Smooth muscle cell (in vitro differentiated cells): ENCODE measurements around the gene ACAP1. TPM values are rescaled to one million over a fixed set of nuclear protein-coding genes. Genes with fewer than 3 reads are reported as not detected.

Source experiments
- DNase-seq: peaks from one replicate; lab custom pipeline; 2025; ENCODE audit not compliant: unreplicated experiment; lab: John Stamatoyannopoulos, UW
- H2AFZ ChIP-seq: fragments of 200-600 bp; sonication (generic); 2 replicates; pipeline ENCODE4 v1.6.0; 2016; ENCODE audit warnings: antibody characterized with exemption, low read depth, mild to moderate bottlenecking
- H3F3A ChIP-seq: fragments of 200-600 bp; sonication (generic); 2 replicates; pipeline ENCODE4 v1.6.0; 2017; ENCODE audit warnings: antibody characterized with exemption, low read depth
- H3K27ac ChIP-seq: fragments of 200-600 bp; sonication (generic); 2 replicates; pipeline ENCODE4 v1.5.1; 2016; ENCODE audit warnings: low read depth, mild to moderate bottlenecking
- H3K27me3 ChIP-seq: fragments of 200-600 bp; sonication (generic); 2 replicates; pipeline ENCODE4 v1.6.1; 2016; ENCODE audit warnings: low read depth, mild to moderate bottlenecking
- H3K36me3 ChIP-seq: fragments of 200-600 bp; sonication (generic); 2 replicates; pipeline ENCODE4 v1.5.1; 2016; ENCODE audit warnings: low read depth
- H3K4me1 ChIP-seq: fragments of 200-600 bp; sonication (generic); 2 replicates; pipeline ENCODE4 v1.5.1; 2016; ENCODE audit warnings: low read depth
- H3K4me2 ChIP-seq: fragments of 200-600 bp; sonication (generic); 2 replicates; pipeline ENCODE4 v1.6.0; 2016; ENCODE audit warnings: mild to moderate bottlenecking
- H3K4me3 ChIP-seq: fragments of 200-600 bp; sonication (generic); 2 replicates; pipeline ENCODE4 v1.5.1; 2016; ENCODE audit warnings: mild to moderate bottlenecking
- H3K79me2 ChIP-seq: fragments of 200-600 bp; sonication (generic); 2 replicates; pipeline ENCODE4 v1.6.0; 2016; ENCODE audit warnings: low read depth, mild to moderate bottlenecking
- H3K9ac ChIP-seq: fragments of 200-600 bp; sonication (generic); 2 replicates; pipeline ENCODE4 v1.6.0; 2016; ENCODE audit warnings: low read depth
- H3K9me3 ChIP-seq: fragments of 200-600 bp; sonication (generic); replicated peaks from 2 replicates; pipeline ENCODE4 v1.5.1; 2016; ENCODE audit warnings: low read depth
- H4K20me1 ChIP-seq: fragments of 200-600 bp; sonication (generic); 2 replicates; pipeline ENCODE4 v1.6.0; 2016; ENCODE audit warnings: low read depth
- WGBS: methylation state at CpG from one replicate; pipeline ENCODE4 v1.1.7; 2016; ENCODE audit warnings: low lambda C conversion rate; 5-methylcytosine and 5-hydroxymethylcytosine counted together
- polyA plus RNA-seq: library from polyadenylated mRNA; unstranded; fragments of >200 nt; fragmentation: Nextera tagmentation; extraction: Ambion mirVana; gene quantifications from 2 replicates; pipeline ENCODE4 v1.2.1, GENCODE V29; 2016
- total RNA-seq: library from RNA; depleted of rRNA; stranded (reverse); fragments of >200 nt; gene quantifications from 2 replicates; pipeline ENCODE4 v1.2.3, GENCODE V29; 2014
- TF ChIP-seq, protein P1 (sequence below): fragments of 200-600 bp; sonication (generic); IDR thresholded peaks from 2 replicates; pipeline ENCODE4 v1.5.1; 2017; ENCODE audit warnings: borderline replicate concordance, mild to moderate bottlenecking, antibody characterized with exemption; ENCODE audit not compliant: insufficient read depth, poor library complexity, severe bottlenecking

ACAP1 gene
- total and polyA plus RNA-seq, 2 experiments from 2014 or later = 15.2 to 31.6 TPM

DNA sequence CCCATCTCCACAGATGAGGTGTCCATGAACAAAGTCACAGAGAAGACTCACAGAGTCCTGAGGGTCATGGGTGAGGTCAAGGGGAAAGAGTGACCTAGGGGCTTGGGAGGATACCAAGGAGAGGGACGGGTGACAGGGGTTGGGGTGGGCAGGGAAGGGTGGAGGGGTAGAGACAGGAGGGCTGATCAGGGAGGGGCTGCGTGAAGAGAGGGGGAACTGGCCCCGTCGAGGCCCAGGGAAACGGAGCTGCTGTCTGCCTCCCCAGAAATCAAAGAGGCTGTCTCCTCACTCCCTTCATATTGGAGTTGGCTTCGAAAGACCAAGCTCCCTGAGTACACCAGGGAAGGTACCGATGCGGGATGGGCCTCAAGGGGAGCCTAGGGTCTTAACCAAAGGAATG, 19.2 kb downstream of the ACAP1 start:
- Histone ChIP-seq H3K9ac (peak overlapping the region; percentile 50), H3K27ac (peak overlapping the region; percentile 100), H2AFZ (no peak overlapping the region)

DNA sequence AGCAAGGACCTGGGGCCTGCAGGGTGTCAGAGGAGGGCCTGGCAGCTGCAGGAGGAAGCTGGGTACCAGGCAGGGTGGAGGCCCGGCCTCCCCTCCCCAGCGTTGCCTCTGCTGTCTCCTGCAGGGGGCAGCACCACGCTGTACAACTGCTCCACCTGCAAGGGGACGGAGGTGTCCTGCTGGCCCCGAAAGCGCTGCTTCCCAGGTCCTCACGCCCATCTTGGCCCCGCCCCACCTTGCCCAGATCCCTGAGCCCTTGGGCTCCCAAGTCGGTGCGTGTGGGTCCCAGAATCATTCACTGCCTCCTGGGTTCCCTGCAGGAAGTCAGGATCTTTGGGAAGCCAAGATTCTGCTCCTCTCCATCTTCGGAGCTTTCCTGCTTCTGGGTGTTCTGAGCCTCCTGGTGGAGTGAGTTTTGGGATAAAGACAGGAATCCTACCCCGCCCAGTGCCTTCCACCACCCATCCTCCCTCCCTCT, 19.8 kb downstream of the ACAP1 start:
- peak overlapping the region; percentile 100 for H3K27ac ChIP-seq
- peaks cover 24% of the 10 kb centered on the region for H3K4me1 ChIP-seq
- H3K79me2 ChIP-seq = peaks cover 22% of the 10 kb centered on the region
- H4K20me1 ChIP-seq = peaks cover 14% of the 10 kb centered on the region
- H3K27me3 ChIP-seq = no peaks in the 10 kb centered on the region
- no peaks in the 10 kb centered on the region for H3K9me3 ChIP-seq
- no peaks in the 10 kb centered on the region for H3K36me3 ChIP-seq
- H3K9ac ChIP-seq = no peak overlapping the region
- WGBS = 10% methylated on average over 12 of the region's 12 CpGs
- peak overlapping the region; percentile 97 for H3K4me2 ChIP-seq
- DNase-seq = peak; percentile 29
- H3F3A ChIP-seq = peaks cover 32% of the 10 kb centered on the region
- no peak overlapping the region for H2AFZ ChIP-seq
- no peak overlapping the region for H3K4me3 ChIP-seq
- TF ChIP-seq, protein P1, sequence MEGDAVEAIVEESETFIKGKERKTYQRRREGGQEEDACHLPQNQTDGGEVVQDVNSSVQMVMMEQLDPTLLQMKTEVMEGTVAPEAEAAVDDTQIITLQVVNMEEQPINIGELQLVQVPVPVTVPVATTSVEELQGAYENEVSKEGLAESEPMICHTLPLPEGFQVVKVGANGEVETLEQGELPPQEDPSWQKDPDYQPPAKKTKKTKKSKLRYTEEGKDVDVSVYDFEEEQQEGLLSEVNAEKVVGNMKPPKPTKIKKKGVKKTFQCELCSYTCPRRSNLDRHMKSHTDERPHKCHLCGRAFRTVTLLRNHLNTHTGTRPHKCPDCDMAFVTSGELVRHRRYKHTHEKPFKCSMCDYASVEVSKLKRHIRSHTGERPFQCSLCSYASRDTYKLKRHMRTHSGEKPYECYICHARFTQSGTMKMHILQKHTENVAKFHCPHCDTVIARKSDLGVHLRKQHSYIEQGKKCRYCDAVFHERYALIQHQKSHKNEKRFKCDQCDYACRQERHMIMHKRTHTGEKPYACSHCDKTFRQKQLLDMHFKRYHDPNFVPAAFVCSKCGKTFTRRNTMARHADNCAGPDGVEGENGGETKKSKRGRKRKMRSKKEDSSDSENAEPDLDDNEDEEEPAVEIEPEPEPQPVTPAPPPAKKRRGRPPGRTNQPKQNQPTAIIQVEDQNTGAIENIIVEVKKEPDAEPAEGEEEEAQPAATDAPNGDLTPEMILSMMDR = peak; percentile 73

More for the DNA sequence above, 19.2 kb downstream of the ACAP1 start:
- H3K4me2 ChIP-seq = peak overlapping the region; percentile 97
- peaks cover 14% of the 10 kb centered on the region for H4K20me1 ChIP-seq
- no peaks in the 10 kb centered on the region for H3K9me3 ChIP-seq
- H3K79me2 ChIP-seq = peaks cover 28% of the 10 kb centered on the region
- WGBS = 84% methylated on average over 8 of the region's 8 CpGs
- peaks cover 24% of the 10 kb centered on the region for H3K4me1 ChIP-seq
- no peaks in the 10 kb centered on the region for H3K36me3 ChIP-seq
- no peak overlapping the region for H3K4me3 ChIP-seq
- H3K27me3 ChIP-seq = no peaks in the 10 kb centered on the region
- TF ChIP-seq, protein P1 = no peak
- peaks cover 32% of the 10 kb centered on the region for H3F3A ChIP-seq
- DNase-seq = no peak

DNA sequence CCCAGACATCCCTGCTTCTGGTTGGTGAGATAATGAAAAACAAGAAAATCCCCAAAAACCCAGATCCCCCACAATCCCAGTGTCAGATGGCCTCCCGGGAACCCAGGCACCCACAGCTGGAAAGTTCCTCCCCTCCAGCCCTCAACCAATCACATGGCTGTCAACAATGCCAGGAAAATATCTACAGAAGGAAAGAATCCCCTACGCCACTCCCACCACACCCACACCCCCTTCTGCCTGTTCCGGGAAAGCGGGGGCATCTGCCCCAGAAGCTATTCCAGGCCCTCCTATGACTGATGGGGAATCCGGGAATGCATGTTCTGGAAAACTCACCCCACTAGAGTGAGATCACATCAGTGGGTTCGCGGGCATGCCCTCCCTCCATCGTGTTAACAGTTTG, 20.4 kb downstream of the ACAP1 start:
- 55% methylated on average over 8 of the region's 8 CpGs for WGBS
- Histone ChIP-seq H3K79me2 (peaks cover 20% of the 10 kb centered on the region), H2AFZ (no peak overlapping the region), H3K27me3 (no peaks in the 10 kb centered on the region), H3K4me3 (no peak overlapping the region), H3K4me1 (peaks cover 24% of the 10 kb centered on the region), H3K9me3 (no peaks in the 10 kb centered on the region), H3K4me2 (no peak overlapping the region), H3K36me3 (no peaks in the 10 kb centered on the region), H4K20me1 (peaks cover 14% of the 10 kb centered on the region), H3K27ac (peak overlapping the region; percentile 30), H3K9ac (no peak overlapping the region), H3F3A (peaks cover 32% of the 10 kb centered on the region)
- DNase-seq = no peak
- TF ChIP-seq, protein P1 = no peak

DNA sequence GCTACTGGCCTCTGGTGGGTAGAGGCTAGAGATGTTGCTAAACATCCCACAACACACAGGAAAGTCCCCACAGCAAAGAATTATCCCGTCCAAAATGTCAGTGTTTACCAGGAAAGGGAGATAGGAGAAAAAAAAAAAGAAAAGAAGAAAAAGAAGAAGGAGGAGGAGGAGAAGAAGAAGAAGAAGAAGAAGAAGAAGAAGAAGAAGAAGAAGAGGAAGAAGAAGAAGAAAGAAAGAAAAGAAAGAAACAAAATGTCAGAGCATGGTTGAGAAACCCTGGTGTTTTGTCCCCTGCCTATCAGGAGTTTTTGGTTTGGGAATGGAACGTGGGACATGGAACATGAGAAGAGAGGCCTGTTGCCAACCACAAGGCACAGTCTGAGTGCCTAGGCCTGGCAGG, 21.1 kb downstream of the ACAP1 start:
- peaks cover 32% of the 10 kb centered on the region for H3F3A ChIP-seq
- TF ChIP-seq, protein P1 = no peak
- H3K36me3 ChIP-seq = no peaks in the 10 kb centered on the region
- DNase-seq = no peak
- peaks cover 17% of the 10 kb centered on the region for H3K79me2 ChIP-seq
- no peaks in the 10 kb centered on the region for H3K9me3 ChIP-seq
- H3K9ac ChIP-seq = no peak overlapping the region
- no peak overlapping the region for H2AFZ ChIP-seq
- no peak overlapping the region for H3K4me3 ChIP-seq
- peaks cover 14% of the 10 kb centered on the region for H4K20me1 ChIP-seq
- WGBS = 84% methylated on average over 2 of the region's 2 CpGs
- no peak overlapping the region for H3K4me2 ChIP-seq
- H3K27me3 ChIP-seq = no peaks in the 10 kb centered on the region
- H3K4me1 ChIP-seq = peaks cover 24% of the 10 kb centered on the region
- H3K27ac ChIP-seq = peak overlapping the region; percentile 30
